Natural killer cell (primary cell): ENCODE results near the gene HHEX. TPM values are rescaled to one million over a fixed set of nuclear protein-coding genes. Genes with fewer than 3 reads are reported as not detected.

ENCODE experiments used
- ATAC-seq, 3 donors: fragments of 150-1000 bp in 2 of 3; fragments of 200-7000 bp in 1 of 3; cut with Tn5 transposase; 1 replicate in 1 of 3; 2 replicates in 2 of 3; pipeline ENCODE4 v1.10.0; 2021; ENCODE audit warnings: mild to moderate bottlenecking in 2 of 3, moderate library complexity in 2 of 3
- DNase-seq, 2 donors: peaks; one replicate each; pipeline versions ENCODE4 v3.0.0 to v3.0.0-alpha.2; 2013 to 2021; ENCODE audit warnings: mixed read lengths in 1 of 2
- H3K27ac ChIP-seq: one replicate; pipeline ENCODE4 v1.5.1; 2013; ENCODE audit warnings: mild to moderate bottlenecking, low read length
- H3K27me3 ChIP-seq: one replicate; pipeline ENCODE4 v1.6.1; 2013; ENCODE audit warnings: low read length; ENCODE audit not compliant: control insufficient read depth, insufficient read depth
- H3K36me3 ChIP-seq: one replicate; pipeline ENCODE4 v1.6.1; 2013; ENCODE audit warnings: low read length; ENCODE audit not compliant: control insufficient read depth, insufficient read depth
- H3K4me1 ChIP-seq: one replicate; pipeline ENCODE4 v1.6.1; 2013; ENCODE audit warnings: low read length; ENCODE audit not compliant: control insufficient read depth, insufficient read depth
- H3K4me3 ChIP-seq: one replicate; pipeline ENCODE4 v1.5.1; 2013; ENCODE audit warnings: low read length
- H3K9me3 ChIP-seq: one replicate; pipeline ENCODE4 v1.6.1; 2013; ENCODE audit warnings: low read length; ENCODE audit not compliant: control insufficient read depth, insufficient read depth
- H3K27ac Mint-ChIP-seq, 2 donors: one replicate each; pipeline ENCODE4 v1.8.0; 2022; ENCODE audit warnings: mild to moderate bottlenecking in 2 of 2, mixed read lengths in 2 of 2, moderate library complexity in 1 of 2
- H3K27me3 Mint-ChIP-seq, 2 donors: one replicate each; pipeline ENCODE4 v1.8.0; 2022; ENCODE audit warnings: low read depth in 2 of 2, mixed read lengths in 2 of 2
- H3K36me3 Mint-ChIP-seq: one replicate; pipeline ENCODE4 v1.8.0; 2022; ENCODE audit warnings: mixed read lengths
- H3K4me1 Mint-ChIP-seq, 2 donors: one replicate each; pipeline ENCODE4 v1.8.0; 2022; ENCODE audit warnings: mixed read lengths in 2 of 2
- H3K4me3 Mint-ChIP-seq: one replicate; pipeline ENCODE4 v1.8.0; 2022; ENCODE audit warnings: mild to moderate bottlenecking, moderate library complexity, mixed read lengths
- H3K9me3 Mint-ChIP-seq, 2 donors: one replicate each; pipeline ENCODE4 v1.8.0; 2022; ENCODE audit warnings: mixed read lengths in 2 of 2
- CTCF ChIP-seq: fragments of 200-600 bp; IDR thresholded peaks from one replicate; pipeline ENCODE4 v1.8.0; 2022; ENCODE audit warnings: antibody characterized with exemption
- WGBS: methylation state at CpG from one replicate; pipeline ENCODE4 v1.1.7; 2013; ENCODE audit warnings: missing lambda C conversion rate; ENCODE audit not compliant: insufficient coverage; 5-methylcytosine and 5-hydroxymethylcytosine counted together
- intact Hi-C: fragments of 100-400 bp; cut with micrococcal nuclease; formaldehyde crosslinking; loops from one replicate; pipeline ENCODE4 v1.14.2; 2022
- total RNA-seq, 4 donors: library from RNA; stranded (reverse); fragments of 120-200 nt in 1 of 4; gene quantifications; one replicate each; pipeline versions ENCODE4 v1.2.3 to v1.2.4, GENCODE V29; 2013 to 2022

Gene HHEX
- total RNA-seq, 3 donors from 2014 or later (not counting 1 experiment from before 2014, with no cell fraction given) = 19.5 to 24.0 (median 20.3) TPM

GRCh38 chr10:92655426-92655825 lies 34.3 kb upstream of the HHEX start:
- TF ChIP-seq CTCF = no peak
- no peaks in the 10 kb centered on the region for H3K9me3 ChIP-seq
- Mint-ChIP-seq H3K36me3 (no peaks in the 10 kb centered on the region), H3K4me3 (no peak overlapping the region), H3K9me3 (no peaks in the 10 kb centered on the region), H3K27me3 (no peaks in the 10 kb centered on the region), H3K27ac (no peak overlapping the region), H3K4me1 (no peaks in the 10 kb centered on the region)
- no peak for ATAC-seq
- H3K27me3 ChIP-seq = no peaks in the 10 kb centered on the region
- DNase-seq = no peak
- intact Hi-C loops = no loop called here
- no peak overlapping the region for H3K4me3 ChIP-seq
- no peaks in the 10 kb centered on the region for H3K4me1 ChIP-seq
- H3K27ac ChIP-seq = no peak overlapping the region
- no peaks in the 10 kb centered on the region for H3K36me3 ChIP-seq
- 97% methylated on average over 1 of the region's 1 CpG for WGBS

GRCh38 chr10:92656266-92656961 lies 33.3 kb upstream of the HHEX start:
- ATAC-seq (no peak), DNase-seq (no peak)
- H3K4me3 ChIP-seq = no peak overlapping the region
- H3K9me3 Mint-ChIP-seq = peaks cover 0 to 1% of the 10 kb centered on the region in 2 donors
- H3K4me1 Mint-ChIP-seq = no peaks in the 10 kb centered on the region
- WGBS = 98% methylated on average over 7 of the region's 7 CpGs
- H3K36me3 Mint-ChIP-seq = no peaks in the 10 kb centered on the region
- no peak overlapping the region for H3K27ac ChIP-seq
- no peak for TF ChIP-seq CTCF
- no peak overlapping the region for H3K27ac Mint-ChIP-seq
- no peak overlapping the region for H3K4me3 Mint-ChIP-seq
- H3K27me3 ChIP-seq = no peaks in the 10 kb centered on the region
- H3K9me3 ChIP-seq = no peaks in the 10 kb centered on the region
- intact Hi-C loops = no loop called here
- H3K27me3 Mint-ChIP-seq = no peaks in the 10 kb centered on the region
- no peaks in the 10 kb centered on the region for H3K36me3 ChIP-seq
- H3K4me1 ChIP-seq = no peaks in the 10 kb centered on the region

- intact Hi-C loops = no loop called here
- Mint-ChIP-seq H3K36me3 (no peaks in the 10 kb centered on the region), H3K4me1 (no peaks in the 10 kb centered on the region), H3K4me3 (no peak overlapping the region), H3K27ac (no peak overlapping the region), H3K9me3 (peaks cover 0 to 3% of the 10 kb centered on the region in 2 donors), H3K27me3 (no peaks in the 10 kb centered on the region)
- H3K9me3 ChIP-seq = peaks cover 3% of the 10 kb centered on the region
- 100% methylated on average over 3 of the region's 5 CpGs for WGBS
- H3K27ac ChIP-seq = no peak overlapping the region
- no peak for TF ChIP-seq CTCF
- H3K4me3 ChIP-seq = no peak overlapping the region
- no peak for ATAC-seq
- DNase-seq = no peak
- no peaks in the 10 kb centered on the region for H3K27me3 ChIP-seq
- no peaks in the 10 kb centered on the region for H3K36me3 ChIP-seq
- H3K4me1 ChIP-seq = no peaks in the 10 kb centered on the region
Observed at GRCh38 chr10:92657024-92657423, 32.7 kb upstream of the HHEX start.

- H3K9me3 Mint-ChIP-seq = peaks cover 4 to 10% of the 10 kb centered on the region in 2 donors
- intact Hi-C loops = no loop called here
- no peak for TF ChIP-seq CTCF
- no peak overlapping the region for H3K27ac Mint-ChIP-seq
- no peaks in the 10 kb centered on the region for H3K27me3 Mint-ChIP-seq
- H3K4me3 ChIP-seq = no peak overlapping the region
- no peak overlapping the region for H3K4me3 Mint-ChIP-seq
- peaks cover 17% of the 10 kb centered on the region for H3K36me3 Mint-ChIP-seq
- H3K4me1 ChIP-seq = no peaks in the 10 kb centered on the region
- H3K27ac ChIP-seq = no peak overlapping the region
- H3K4me1 Mint-ChIP-seq = no peaks in the 10 kb centered on the region
- H3K9me3 ChIP-seq = peaks cover 8% of the 10 kb centered on the region
- H3K36me3 ChIP-seq = no peaks in the 10 kb centered on the region
- no peak for ATAC-seq
- DNase-seq = no peak
- no peaks in the 10 kb centered on the region for H3K27me3 ChIP-seq
Observed at GRCh38 chr10:92662848-92663247, 26.9 kb upstream of the HHEX start.
